T follicular helper cell (primary cell): ENCODE results near the gene ADGRB3.

Experiments used
- DNase-seq: peaks from one replicate; pipeline ENCODE4 v3.0.0-alpha.2; 2020; ENCODE audit warnings: low read depth

The ADGRB3 gene

DNA sequence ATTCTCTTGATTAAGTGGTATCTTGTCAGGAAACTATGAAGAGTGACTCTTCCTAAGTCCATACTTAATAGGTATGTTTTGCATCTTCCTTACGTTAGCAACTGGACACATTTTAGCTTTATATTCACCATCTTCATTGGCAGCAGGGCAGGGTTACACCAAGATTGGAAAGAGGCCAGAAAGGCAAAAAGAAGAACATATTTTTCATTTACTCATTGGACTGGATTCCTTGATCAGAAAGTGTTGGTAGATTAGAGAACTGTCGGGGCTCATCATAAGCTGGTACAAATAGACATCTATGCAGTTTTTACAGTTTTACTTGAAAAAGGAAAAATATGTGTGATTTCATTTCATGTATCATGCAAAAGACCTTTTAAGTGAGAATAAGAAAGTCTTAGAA lies 696.8 kb downstream of the ADGRB3 start:
- no peak for DNase-seq

- DNase-seq, result no peak
Measured at GRCh38 chr6:69337311-69337710, 702.2 kb downstream of the ADGRB3 start.

DNA sequence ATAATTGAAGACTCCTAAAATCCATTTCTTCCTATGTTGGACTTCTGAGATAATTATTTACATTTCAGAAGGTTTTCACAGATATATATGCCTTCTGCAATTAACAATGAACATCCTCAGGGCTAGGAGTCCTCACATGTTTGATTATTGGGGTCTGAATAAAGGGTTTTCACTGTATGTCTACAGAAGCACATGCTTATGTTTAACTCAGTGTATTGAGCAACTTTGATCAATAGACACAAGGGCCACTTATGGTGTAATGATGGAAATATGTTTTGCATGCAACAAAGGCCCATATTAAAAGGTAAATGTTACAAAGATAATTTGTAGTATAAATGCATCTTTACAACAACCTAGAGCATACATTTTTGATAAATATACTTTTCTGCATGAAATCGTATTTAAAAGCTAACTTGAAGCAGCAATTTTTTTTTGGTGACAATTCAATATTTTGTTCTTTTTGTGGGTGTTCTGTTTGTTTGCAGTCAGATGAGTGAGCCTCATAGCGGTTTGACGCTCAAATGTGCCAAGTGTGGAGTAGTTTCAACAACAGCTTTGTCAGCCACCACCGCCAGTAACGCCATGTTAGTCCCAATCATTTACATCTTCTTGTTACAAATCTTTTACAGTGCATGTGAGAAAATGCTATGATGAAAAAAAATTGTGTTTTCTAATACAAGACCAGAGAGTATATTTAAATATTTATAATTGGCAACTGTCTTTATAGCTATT lies 703.5 kb downstream of the ADGRB3 start:
- DNase-seq, result no peak

GRCh38 chr6:69339163-69339550 lies 704.1 kb downstream of the ADGRB3 start:
- DNase-seq, result no peak

- DNase-seq, result no peak
Measured at GRCh38 chr6:69340196-69340595, 705.1 kb downstream of the ADGRB3 start.

DNA sequence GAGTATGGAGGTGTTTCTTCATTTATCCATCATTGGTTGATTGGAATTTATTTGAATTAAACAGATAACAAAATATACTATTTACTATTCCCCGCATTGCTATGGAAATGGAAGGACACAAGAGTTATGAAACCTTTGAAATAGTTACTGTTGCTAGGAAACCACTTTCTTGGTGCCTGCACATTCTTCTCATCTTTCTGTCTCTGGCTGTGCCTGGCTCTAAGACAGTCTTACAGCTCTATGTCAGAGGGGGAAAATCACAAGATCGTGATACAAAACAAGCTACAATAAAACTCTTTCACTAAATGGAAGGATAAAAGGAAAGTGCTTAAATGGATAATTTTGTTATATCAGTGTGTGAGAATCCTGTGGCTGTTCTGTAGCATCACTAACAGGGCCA lies 708.8 kb downstream of the ADGRB3 start:
- no peak for DNase-seq

DNA sequence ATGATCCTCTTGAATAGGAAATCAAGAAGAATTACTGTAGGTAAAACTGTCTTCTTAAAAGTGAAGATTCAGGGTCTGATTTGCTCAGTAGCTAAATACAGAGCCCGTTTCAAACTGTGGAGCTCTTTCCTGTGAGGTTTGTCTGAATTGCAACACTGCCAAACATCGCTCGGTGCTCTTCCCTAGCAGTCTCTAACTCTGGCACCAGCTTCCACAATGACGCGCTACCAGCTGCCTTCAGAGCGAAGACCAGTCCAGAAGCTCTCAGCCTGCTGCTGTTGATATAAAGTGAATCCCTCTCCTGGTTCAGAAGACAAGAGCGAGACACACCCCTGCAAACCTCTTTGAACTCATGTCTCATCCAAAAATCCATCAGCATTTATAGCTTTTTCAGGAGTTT lies 714.7 kb downstream of the ADGRB3 start:
- DNase-seq, result no peak

- DNase-seq, result no peak
Measured at GRCh38 chr6:69362209-69362608, 727.1 kb downstream of the ADGRB3 start.

DNA sequence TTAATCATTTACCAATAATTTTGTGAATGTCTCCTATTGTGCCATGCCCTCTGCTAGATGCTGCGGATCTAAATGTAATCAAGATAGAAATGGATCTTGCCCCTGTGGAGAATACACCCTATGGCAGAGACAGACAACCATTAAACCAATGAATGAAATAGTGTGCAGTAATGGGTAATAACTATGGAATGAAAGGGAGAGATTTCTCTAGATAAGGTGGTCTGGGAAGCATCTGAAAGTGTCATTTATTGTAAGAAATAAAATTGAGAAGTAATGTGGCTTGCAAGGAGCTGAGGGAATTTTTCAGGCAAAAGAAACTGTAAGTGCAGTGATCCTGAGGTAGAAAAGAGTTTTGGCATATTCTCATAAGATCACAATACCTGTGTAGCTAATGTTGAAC lies 731.7 kb downstream of the ADGRB3 start:
- DNase-seq, result no peak

GRCh38 chr6:69368613-69369012 lies 733.5 kb downstream of the ADGRB3 start:
- no peak for DNase-seq

- no peak for DNase-seq
Measured at GRCh38 chr6:69370763-69371162, 735.7 kb downstream of the ADGRB3 start.

GRCh38 chr6:69378326-69378725 lies 743.2 kb downstream of the ADGRB3 start:
- DNase-seq, result no peak

DNA sequence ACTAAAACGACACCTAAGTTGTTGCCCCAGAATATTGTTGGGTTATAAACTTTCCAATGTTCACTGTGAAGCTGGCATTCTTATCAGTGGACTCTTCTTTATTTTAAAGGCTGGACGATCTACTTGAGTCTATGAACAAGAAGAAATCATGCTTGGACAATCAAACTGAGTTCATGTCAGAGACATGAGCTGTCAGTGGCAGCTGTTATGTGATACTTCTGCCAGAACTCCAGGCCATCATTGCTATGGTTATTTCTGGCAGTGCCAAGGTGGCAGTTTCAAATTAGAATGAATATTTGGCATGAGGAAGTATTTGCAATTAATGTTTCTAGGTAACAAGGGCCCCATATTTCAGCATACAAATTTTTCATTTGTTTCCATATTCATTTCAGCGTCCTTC lies 744.4 kb downstream of the ADGRB3 start:
- DNase-seq, result no peak

- DNase-seq, result no peak
Measured at GRCh38 chr6:69383627-69384026, 748.5 kb downstream of the ADGRB3 start.

- DNase-seq, result no peak
Measured at GRCh38 chr6:69386426-69386825, 751.3 kb downstream of the ADGRB3 start.

GRCh38 chr6:69390125-69390524 lies 755.0 kb downstream of the ADGRB3 start:
- no peak for DNase-seq

GRCh38 chr6:69391106-69391505 lies 756.0 kb downstream of the ADGRB3 start:
- no peak for DNase-seq

DNA sequence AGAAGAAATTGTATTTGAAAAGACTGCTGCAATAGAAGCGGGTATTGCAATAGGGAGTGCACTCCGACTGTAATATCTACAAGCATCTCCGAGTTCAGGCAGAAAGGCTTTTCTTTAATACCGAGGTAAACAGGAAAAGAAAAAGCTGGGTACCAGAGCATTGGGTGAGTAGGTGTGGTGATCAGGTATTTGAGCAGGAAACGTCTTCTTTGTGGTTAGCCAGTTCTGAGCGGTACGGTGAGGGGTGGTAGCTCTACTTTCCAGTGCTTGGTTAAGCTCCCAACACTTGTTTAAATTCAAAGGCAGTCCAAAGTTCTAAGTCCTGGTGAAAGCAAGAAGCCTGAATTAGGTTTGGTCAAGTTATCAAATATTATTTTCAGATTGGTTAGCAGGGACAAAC lies 757.7 kb downstream of the ADGRB3 start:
- no peak for DNase-seq

DNA sequence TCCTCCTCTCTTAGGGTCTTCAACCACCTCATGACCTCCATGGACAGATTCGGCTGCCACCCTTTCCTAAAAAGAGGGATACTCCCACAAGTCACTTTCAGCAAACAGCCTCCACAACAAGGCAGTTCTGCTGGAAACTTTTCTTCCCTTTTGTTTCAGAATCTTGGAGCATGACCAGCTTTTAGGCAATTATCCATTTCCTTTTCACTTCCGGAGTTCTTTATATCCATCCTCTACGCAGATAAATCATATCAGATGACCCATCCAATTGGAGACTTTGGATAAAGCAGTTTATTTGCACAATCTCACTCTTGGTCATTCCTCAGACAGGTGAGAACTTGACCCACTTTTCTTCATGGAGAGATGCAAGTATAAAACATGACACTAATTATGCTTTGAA lies 763.2 kb downstream of the ADGRB3 start:
- DNase-seq, result no peak

DNA sequence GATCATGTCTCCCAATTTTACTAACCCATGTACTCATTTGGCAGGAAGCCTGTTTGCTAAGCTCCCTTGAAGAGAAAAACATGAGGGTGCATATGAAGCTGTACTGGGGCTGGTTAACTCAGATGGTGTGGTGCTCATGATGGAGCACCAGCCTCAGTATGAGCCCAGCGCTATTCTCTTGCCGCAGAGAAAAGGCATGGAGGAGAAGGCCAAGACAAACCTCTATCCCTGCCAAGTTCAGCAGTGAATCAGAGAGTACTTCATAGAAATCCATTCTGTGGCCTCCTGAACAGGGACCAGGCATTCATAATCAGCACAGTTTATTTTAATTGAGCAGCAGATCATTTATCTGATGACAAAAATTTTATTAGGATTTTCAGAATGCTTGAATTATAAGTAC lies 763.6 kb downstream of the ADGRB3 start:
- no peak for DNase-seq

GRCh38 chr6:69408886-69409285 lies 773.8 kb downstream of the ADGRB3 start:
- no peak for DNase-seq

DNA sequence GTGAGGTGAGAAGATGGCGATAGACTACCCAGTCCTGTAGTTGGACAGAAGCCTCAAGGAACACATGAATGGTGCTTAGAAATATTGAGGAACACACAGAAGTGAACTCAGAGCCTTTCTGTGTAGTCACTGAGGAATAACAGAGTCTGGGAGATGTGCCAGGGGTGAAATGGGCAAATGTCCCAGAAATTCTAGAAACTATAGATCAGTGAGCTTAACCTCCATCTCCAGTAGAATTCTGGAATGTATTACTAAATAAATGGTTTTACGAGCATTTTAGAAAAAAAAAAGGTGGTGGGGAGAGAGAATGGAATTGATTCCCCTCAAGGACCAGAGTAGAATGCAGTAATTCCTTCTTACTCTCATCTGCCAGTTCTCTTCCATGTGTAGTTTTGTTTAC lies 781.7 kb downstream of the ADGRB3 start:
- DNase-seq, result no peak

- DNase-seq, result no peak
Measured at GRCh38 chr6:69421269-69421668, 786.2 kb downstream of the ADGRB3 start.

DNA sequence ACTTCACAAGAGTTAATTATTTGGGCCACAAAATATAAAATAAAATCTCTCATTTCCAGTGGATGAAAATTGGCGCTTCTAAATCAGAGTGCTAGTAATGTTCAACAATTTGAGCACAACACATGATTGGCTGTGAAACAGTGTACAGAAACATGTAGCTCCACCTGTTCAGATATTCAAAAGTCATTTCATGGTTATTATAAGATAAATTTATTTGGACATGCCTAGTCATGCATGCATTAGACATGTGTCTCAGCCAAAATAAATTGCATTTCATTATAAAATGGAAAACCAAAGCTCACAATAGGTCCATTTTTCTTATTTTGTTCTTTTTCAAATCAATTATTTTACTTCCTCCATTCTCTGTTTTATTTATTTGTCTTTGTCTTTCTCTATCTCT lies 786.9 kb downstream of the ADGRB3 start:
- DNase-seq, result no peak
